Measurements from ENCODE around the gene GAST. TPM values are rescaled to one million over a fixed set of nuclear protein-coding genes. Genes with fewer than 3 reads are reported as not detected.

Gene GAST
- total and polyA plus RNA-seq, 12 donors, result not detected

DNA sequence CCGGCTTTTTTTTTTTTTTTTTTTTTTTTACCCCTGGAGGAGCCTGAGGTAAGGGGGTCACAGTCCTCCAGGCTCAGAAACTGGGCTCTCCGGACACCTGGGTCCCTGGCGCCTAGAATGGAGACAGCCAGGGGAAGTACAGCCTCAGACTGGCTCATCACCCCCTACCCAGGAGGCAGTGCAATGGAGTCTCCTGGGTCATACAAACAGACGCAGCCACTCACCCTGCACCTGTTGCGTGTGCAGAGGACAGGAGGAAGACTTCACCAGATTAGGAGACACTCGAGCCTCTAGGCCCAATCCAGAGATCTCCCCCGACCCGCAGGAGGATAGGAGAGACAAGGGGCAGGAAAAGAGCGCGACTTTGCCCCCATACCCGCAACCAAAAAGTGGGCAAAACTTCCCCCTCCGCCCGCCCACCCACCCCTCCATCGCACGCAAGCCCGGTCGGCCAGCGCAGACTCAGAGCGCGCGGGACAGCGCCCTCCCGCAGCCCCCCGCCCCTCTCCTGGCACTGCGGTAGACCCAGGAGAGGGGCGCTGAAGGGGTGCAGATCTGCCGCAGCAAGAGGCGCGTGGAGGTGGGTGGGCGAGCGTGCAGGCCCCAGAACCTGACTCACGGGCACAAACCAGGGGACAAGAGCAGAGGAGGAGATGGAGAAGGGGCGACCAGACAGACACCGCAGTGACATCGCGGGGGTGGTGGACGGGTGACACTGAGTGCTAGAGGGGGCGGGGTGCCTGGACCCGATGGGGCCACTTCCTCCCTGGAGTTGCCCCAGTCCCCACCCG lies 21.4 kb downstream of the GAST start:
- TF ChIP-seq POLR2A (IDR thresholded peaks at IDR 0.05), result no peak
- TF ChIP-seq, protein P1, sequence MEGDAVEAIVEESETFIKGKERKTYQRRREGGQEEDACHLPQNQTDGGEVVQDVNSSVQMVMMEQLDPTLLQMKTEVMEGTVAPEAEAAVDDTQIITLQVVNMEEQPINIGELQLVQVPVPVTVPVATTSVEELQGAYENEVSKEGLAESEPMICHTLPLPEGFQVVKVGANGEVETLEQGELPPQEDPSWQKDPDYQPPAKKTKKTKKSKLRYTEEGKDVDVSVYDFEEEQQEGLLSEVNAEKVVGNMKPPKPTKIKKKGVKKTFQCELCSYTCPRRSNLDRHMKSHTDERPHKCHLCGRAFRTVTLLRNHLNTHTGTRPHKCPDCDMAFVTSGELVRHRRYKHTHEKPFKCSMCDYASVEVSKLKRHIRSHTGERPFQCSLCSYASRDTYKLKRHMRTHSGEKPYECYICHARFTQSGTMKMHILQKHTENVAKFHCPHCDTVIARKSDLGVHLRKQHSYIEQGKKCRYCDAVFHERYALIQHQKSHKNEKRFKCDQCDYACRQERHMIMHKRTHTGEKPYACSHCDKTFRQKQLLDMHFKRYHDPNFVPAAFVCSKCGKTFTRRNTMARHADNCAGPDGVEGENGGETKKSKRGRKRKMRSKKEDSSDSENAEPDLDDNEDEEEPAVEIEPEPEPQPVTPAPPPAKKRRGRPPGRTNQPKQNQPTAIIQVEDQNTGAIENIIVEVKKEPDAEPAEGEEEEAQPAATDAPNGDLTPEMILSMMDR (IDR thresholded peaks at IDR 0.05), result no peak
- intact Hi-C loops (cut with DNase I), result loop anchor here in 1 of 2 donors (10.0 kb wide), 2 partner anchors 151 to 221 kb away; no protein-coding TSS in a partner anchor
- Histone ChIP-seq H3K4me1 (replicated peaks in 1 of 2) (peaks cover 5 to 14% of the 10 kb centered on the region in 2 donors), H3K36me3 (replicated peaks in 1 of 2) (no peaks in the 10 kb centered on the region), H3K27me3 (peaks cover 31% of the 10 kb centered on the region), H3K4me3 (peak overlapping the region in 1 of 4 donors; percentile 55), H3K9me3 (replicated peaks in 1 of 3) (no peaks in the 10 kb centered on the region), H3K27ac (no peak overlapping the region)
- 16 to 26% (median 17%) methylated on average over 17 to 40 of the region's 40 CpGs for WGBS, 4 donors
- no peak for DNase-seq

DNA sequence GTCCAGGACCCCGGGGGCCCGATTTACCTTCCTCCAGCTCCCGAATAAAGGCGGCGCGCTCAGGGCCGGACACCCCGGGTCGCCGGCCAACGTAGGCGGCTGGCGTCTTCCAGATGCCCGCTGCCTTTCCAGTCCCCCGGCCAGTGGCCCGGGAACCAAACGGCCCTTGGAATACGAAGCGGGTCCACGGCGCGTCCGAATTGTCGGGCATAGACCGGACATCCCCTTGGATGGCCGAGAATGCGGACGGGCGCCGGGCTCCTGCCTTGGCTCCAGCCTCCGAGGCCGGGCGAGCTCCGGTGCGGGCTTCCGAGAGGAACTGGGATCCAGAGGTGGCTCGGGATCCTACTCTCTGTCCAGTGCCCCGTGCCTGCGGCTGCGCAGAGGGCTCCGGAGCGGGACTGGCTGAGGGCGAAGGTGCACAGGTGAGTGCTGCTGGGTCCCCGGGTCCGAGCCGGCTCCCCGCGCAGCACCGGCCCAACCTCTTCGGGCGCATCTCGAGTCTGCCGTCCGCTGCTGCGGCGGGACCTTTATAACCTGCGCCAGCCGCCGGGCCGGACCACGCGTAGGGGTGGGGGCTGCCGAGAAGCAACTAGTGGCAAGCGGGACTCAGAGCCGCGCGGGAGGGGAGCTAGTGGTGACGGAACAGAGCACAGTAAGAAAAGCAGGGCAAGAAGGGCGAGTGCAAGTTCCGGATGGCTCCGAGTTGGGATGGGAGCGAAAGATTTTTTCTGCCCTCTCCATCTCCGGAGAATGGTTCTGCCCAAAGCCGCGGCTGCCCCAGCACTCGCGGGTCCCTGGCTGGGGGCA lies 22.2 kb downstream of the GAST start, which contains the start of gene HAP1:
Gene HAP1 (minus strand): TSS at position 505 of the 810 bp plus-strand sequence. CDS start 9 bp downstream, at position 496.
- peaks cover 31% of the 10 kb centered on the region for H3K27me3 ChIP-seq
- H3K4me3 ChIP-seq, result peak within 1 kb of the TSS in 2 of 4 donors; percentile 3 to 55
- TF ChIP-seq POLR2A (IDR thresholded peaks at IDR 0.05), result peak; percentile 48 to 49
- TF ChIP-seq, protein P1 (IDR thresholded peaks at IDR 0.05), result no peak
- H3K4me1 ChIP-seq (replicated peaks in 1 of 2), result peaks cover 5 to 14% of the 10 kb centered on the region in 2 donors
- WGBS, 4 donors, result 1 to 2% (median 1%) methylated on average over 39 to 77 of the region's 77 CpGs
- H3K27ac ChIP-seq, result no peak within 1 kb of the TSS
- intact Hi-C loops (cut with DNase I), result loop anchor here in 1 of 2 donors (10.0 kb wide), 2 partner anchors 150 to 220 kb away; no protein-coding TSS in a partner anchor
- no peaks in the 10 kb centered on the region for H3K36me3 ChIP-seq (replicated peaks in 1 of 2)
- DNase-seq, result peak in 4 of 7 donors; percentile 19 to 39 (median 30)
- H3K9me3 ChIP-seq (replicated peaks in 1 of 3), result no peaks in the 10 kb centered on the region

DNA sequence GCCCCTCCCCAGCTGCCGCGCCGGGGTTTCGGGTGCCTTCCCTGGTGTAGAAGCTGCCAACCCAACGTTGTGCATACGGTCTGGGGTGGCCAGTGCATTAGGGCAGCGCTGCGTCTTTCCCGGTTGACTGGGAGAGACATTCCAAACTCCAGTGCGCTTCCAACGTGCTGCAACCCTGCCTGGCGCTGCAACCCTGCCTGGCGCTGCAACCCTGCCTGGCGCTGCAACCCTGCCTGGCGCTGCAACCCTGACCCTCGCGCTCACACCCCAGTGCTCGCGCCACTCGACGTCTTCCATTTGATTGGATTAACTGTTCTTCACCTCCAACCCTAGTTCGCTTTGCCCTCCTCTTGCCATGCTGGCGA lies 22.8 kb downstream of the GAST start:
- peaks cover 5 to 14% of the 10 kb centered on the region in 2 donors for H3K4me1 ChIP-seq (replicated peaks in 1 of 2)
- 2 to 5% (median 3%) methylated on average over 8 to 23 of the region's 23 CpGs for WGBS, 4 donors
- DNase-seq, result no peak
- H3K36me3 ChIP-seq (replicated peaks in 1 of 2), result no peaks in the 10 kb centered on the region
- peak overlapping the region in 2 of 4 donors; percentile 3 to 55 for H3K4me3 ChIP-seq
- TF ChIP-seq POLR2A (IDR thresholded peaks at IDR 0.05), result no peak
- TF ChIP-seq, protein P1 (IDR thresholded peaks at IDR 0.05), result no peak
- intact Hi-C loops (cut with DNase I), result loop anchor here in 1 of 2 donors (10.0 kb wide), 2 partner anchors 150 to 220 kb away; no protein-coding TSS in a partner anchor
- H3K27ac ChIP-seq, result no peak overlapping the region
- H3K9me3 ChIP-seq (replicated peaks in 1 of 3), result no peaks in the 10 kb centered on the region
- H3K27me3 ChIP-seq, result peaks cover 31% of the 10 kb centered on the region

DNA sequence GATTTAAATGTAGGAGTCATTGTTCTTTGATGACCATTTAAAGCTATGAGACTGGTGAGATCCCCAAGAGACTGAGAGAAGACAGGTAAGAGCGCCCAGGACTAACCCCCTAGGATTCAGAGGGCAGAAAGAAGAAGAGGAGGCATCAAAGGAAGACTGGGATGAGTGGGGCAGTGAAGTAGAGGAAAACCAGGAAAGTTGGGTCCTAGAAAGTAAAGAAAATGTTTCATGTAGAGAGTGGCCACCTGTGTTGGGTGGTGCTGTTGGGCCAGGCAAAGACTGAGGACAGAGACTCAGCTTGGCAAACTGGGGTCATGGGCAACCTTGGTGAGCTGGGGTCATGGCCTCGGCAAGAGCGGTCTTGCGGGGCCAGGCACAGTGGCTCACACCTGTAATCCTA lies 23.6 kb downstream of the GAST start:
- Histone ChIP-seq H3K4me1 (replicated peaks in 1 of 2) (peaks cover 5 to 14% of the 10 kb centered on the region in 2 donors), H3K27ac (no peak overlapping the region), H3K4me3 (no peak overlapping the region), H3K36me3 (replicated peaks in 1 of 2) (no peaks in the 10 kb centered on the region), H3K27me3 (peaks cover 31% of the 10 kb centered on the region), H3K9me3 (replicated peaks in 1 of 3) (no peaks in the 10 kb centered on the region)
- TF ChIP-seq, protein P1 (IDR thresholded peaks at IDR 0.05), result no peak
- TF ChIP-seq POLR2A (IDR thresholded peaks at IDR 0.05), result no peak
- intact Hi-C loops (cut with DNase I), result loop anchor here (2.0 to 10.0 kb wide), 3 partner anchors 67 to 219 kb away; no protein-coding TSS in a partner anchor
- DNase-seq, result no peak
- WGBS, 4 donors, result 66 to 90% (median 70%) methylated on average over 4 of the region's 4 CpGs
